Upper lobe of right lung (tissue), 1 donor: ENCODE results near the gene APMAP. TPM values are rescaled to one million over a fixed set of nuclear protein-coding genes. Genes with fewer than 3 reads are reported as not detected.
A peak's percentile ranks its signal among the peaks of the same experiment; 100 is the strongest.

Experiments
- ATAC-seq: fragments of 200-7000 bp; cut with Tn5 transposase; one replicate; pipeline ENCODE4 v1.9.1; 2020; ENCODE audit warnings: mild to moderate bottlenecking, moderate library complexity
- DNase-seq: peaks from one replicate; pipeline ENCODE4 v3.0.0-alpha.2; 2020
- H3K27ac ChIP-seq: fragments of 200-600 bp; one replicate; pipeline ENCODE4 v1.8.0; 2022
- H3K27me3 ChIP-seq: fragments of 200-600 bp; one replicate; pipeline ENCODE4 v1.8.0; 2022; ENCODE audit warnings: mild to moderate bottlenecking
- H3K36me3 ChIP-seq: fragments of 200-600 bp; one replicate; pipeline ENCODE4 v1.8.0; 2022
- H3K4me1 ChIP-seq: fragments of 200-600 bp; one replicate; pipeline ENCODE4 v1.8.0; 2022
- H3K4me3 ChIP-seq: fragments of 200-600 bp; one replicate; pipeline ENCODE4 v1.8.0; 2022; ENCODE audit warnings: mild to moderate bottlenecking
- H3K9me3 ChIP-seq: fragments of 200-600 bp; one replicate; pipeline ENCODE4 v1.8.0; 2022
- CTCF ChIP-seq: fragments of 200-600 bp; IDR thresholded peaks from one replicate; pipeline ENCODE4 v1.8.0; 2022; ENCODE audit warnings: antibody characterized with exemption
- intact Hi-C: fragments of 100-400 bp; cut with DNase I; formaldehyde crosslinking; loops from one replicate; pipeline ENCODE4 v1.11.0; 2022
- total RNA-seq: library from RNA; stranded (reverse); fragmentation: NEBNext Ultra II Directional; extraction: Animal tissue kit (Norgen Biotek cat#: 25700); gene quantifications from one replicate; pipeline ENCODE4 v1.2.1, GENCODE V29; 2021
- donor health status: DM: no; HTN: yes; CAD: no; lungs with severe emphysema.

The APMAP gene
- total RNA-seq, 1 donor from 2014 or later, result 73.5 TPM

DNA sequence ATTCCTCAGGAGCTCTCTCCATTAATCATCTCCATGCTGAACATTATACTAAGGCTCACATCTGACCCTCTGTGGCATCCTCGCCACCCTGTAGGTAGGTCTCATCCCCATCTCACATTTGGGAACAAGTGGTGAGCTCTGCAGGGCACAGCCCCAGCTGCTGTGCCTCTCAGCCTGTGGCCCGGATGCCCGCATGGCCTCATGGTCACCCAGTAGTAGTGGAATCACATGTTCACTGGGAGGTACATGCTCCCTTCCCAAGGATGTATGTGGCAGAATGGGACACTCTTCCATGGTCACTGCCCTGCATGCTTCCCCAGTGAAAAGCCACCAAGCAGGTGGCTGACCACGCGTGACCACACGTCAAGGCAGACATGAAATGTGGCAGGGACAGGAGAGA, 26.3 kb upstream of the APMAP start:
- DNase-seq (peak; percentile 52), ATAC-seq (no peak)
- H3K9me3 ChIP-seq, result no peaks in the 10 kb centered on the region
- H3K27ac ChIP-seq, result peak overlapping the region; percentile 39
- H3K36me3 ChIP-seq, result peaks cover 44% of the 10 kb centered on the region
- TF ChIP-seq CTCF, result no peak
- no peak overlapping the region for H3K4me3 ChIP-seq
- H3K4me1 ChIP-seq, result peaks cover 14% of the 10 kb centered on the region
- intact Hi-C loops, result no loop called here
- H3K27me3 ChIP-seq, result no peaks in the 10 kb centered on the region

DNA sequence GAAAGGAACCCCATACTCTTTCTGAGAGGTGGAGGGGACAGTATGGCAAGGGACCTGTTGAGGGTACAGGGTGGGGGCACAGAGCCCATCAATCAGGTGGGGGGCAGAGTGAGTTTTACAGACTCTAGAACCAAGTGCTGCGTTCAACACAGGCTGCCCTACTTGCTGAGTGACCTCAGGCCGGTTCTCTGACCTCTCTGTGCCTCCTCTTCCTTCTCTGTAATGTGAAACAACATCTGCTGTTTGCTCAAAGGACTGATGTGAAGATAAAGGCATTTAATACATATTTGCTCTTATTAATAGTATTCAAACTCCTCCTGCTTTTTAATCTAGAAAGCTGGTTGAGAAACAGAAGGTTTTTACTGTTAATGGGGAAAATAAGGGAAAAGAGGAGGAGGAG, 25.9 kb upstream of the APMAP start:
- no peaks in the 10 kb centered on the region for H3K9me3 ChIP-seq
- H3K36me3 ChIP-seq, result peaks cover 48% of the 10 kb centered on the region
- no peak for TF ChIP-seq CTCF
- H3K27ac ChIP-seq, result no peak overlapping the region
- intact Hi-C loops, result no loop called here
- peak; percentile 2 for DNase-seq
- no peak overlapping the region for H3K4me3 ChIP-seq
- H3K27me3 ChIP-seq, result no peaks in the 10 kb centered on the region
- peaks cover 14% of the 10 kb centered on the region for H3K4me1 ChIP-seq
- no peak for ATAC-seq

GRCh38 chr20:25017257-25017803, 24.8 kb upstream of the APMAP start:
- H3K36me3 ChIP-seq, result peaks cover 59% of the 10 kb centered on the region
- intact Hi-C loops, result no loop called here
- ATAC-seq (peak; percentile 94), DNase-seq (peak; percentile 91)
- peaks cover 11% of the 10 kb centered on the region for H3K4me1 ChIP-seq
- H3K27me3 ChIP-seq, result no peaks in the 10 kb centered on the region
- H3K27ac ChIP-seq, result peak overlapping the region; percentile 33
- no peak for TF ChIP-seq CTCF
- H3K9me3 ChIP-seq, result no peaks in the 10 kb centered on the region
- H3K4me3 ChIP-seq, result no peak overlapping the region

GRCh38 chr20:25016471-25016870, 23.9 kb upstream of the APMAP start:
- ATAC-seq, result no peak
- Histone ChIP-seq H3K36me3 (peaks cover 63% of the 10 kb centered on the region), H3K27ac (no peak overlapping the region), H3K4me3 (no peak overlapping the region), H3K27me3 (no peaks in the 10 kb centered on the region), H3K9me3 (no peaks in the 10 kb centered on the region), H3K4me1 (peaks cover 11% of the 10 kb centered on the region)
- TF ChIP-seq CTCF, result no peak
- intact Hi-C loops, result no loop called here
- no peak for DNase-seq

GRCh38 chr20:25015986-25016385, 23.4 kb upstream of the APMAP start:
- H3K4me3 ChIP-seq, result no peak overlapping the region
- H3K9me3 ChIP-seq, result no peaks in the 10 kb centered on the region
- peaks cover 11% of the 10 kb centered on the region for H3K4me1 ChIP-seq
- TF ChIP-seq CTCF, result no peak
- peaks cover 63% of the 10 kb centered on the region for H3K36me3 ChIP-seq
- intact Hi-C loops, result no loop called here
- H3K27me3 ChIP-seq, result no peaks in the 10 kb centered on the region
- no peak overlapping the region for H3K27ac ChIP-seq
- ATAC-seq, result no peak
- peak; percentile 23 for DNase-seq

GRCh38 chr20:25014816-25015215, 22.3 kb upstream of the APMAP start:
- intact Hi-C loops, result no loop called here
- no peaks in the 10 kb centered on the region for H3K27me3 ChIP-seq
- TF ChIP-seq CTCF, result no peak
- peaks cover 62% of the 10 kb centered on the region for H3K36me3 ChIP-seq
- peaks cover 11% of the 10 kb centered on the region for H3K4me1 ChIP-seq
- no peak overlapping the region for H3K27ac ChIP-seq
- DNase-seq (no peak), ATAC-seq (no peak)
- no peak overlapping the region for H3K4me3 ChIP-seq
- no peaks in the 10 kb centered on the region for H3K9me3 ChIP-seq
